ENCODE data around the gene PRDM16. TPM values are rescaled to one million over a fixed set of nuclear protein-coding genes. Genes with fewer than 3 reads are reported as not detected.

PRDM16 gene
- polyA plus RNA-seq, 1 experiment: 0.06 TPM

DNA sequence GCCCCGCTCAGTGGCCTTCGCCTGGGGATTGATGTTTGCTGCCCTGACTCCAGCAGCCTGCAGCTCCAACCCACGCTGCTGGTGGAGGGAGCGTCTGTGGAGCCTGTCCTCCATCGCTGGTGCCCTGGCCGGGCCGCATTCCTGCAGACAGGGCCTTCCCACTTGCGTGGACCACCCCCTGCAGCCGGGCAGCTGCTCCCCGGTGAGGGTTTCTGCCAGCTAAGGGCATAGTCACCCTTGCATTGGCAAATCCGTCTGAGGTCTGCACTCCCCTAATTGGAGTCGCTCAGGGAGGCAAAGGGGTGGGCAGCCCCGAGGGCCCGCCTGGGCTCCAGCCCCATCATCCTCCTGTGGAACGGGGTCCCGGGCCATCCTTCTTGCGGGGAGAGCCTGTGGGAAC is 43.5 kb downstream of the PRDM16 start:
- Histone ChIP-seq H3K9me3 (ENCODE audit: control insufficient read depth, insufficient read depth, low read length) (peaks cover 65% of the 10 kb centered on the region), H3K4me3 (ENCODE audit: low read depth, low read length) (no peak overlapping the region), H3K27ac (ENCODE audit: low read depth, low read length) (no peak overlapping the region), H3K27me3 (ENCODE audit: control insufficient read depth, insufficient read depth, low read length) (no peaks in the 10 kb centered on the region)
- POLR2A ChIA-PET: no interaction called here
- TF ChIP-seq, protein P1, sequence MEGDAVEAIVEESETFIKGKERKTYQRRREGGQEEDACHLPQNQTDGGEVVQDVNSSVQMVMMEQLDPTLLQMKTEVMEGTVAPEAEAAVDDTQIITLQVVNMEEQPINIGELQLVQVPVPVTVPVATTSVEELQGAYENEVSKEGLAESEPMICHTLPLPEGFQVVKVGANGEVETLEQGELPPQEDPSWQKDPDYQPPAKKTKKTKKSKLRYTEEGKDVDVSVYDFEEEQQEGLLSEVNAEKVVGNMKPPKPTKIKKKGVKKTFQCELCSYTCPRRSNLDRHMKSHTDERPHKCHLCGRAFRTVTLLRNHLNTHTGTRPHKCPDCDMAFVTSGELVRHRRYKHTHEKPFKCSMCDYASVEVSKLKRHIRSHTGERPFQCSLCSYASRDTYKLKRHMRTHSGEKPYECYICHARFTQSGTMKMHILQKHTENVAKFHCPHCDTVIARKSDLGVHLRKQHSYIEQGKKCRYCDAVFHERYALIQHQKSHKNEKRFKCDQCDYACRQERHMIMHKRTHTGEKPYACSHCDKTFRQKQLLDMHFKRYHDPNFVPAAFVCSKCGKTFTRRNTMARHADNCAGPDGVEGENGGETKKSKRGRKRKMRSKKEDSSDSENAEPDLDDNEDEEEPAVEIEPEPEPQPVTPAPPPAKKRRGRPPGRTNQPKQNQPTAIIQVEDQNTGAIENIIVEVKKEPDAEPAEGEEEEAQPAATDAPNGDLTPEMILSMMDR (IDR thresholded peaks at IDR 0.05; ENCODE audit: low read depth, low read length): no peak
- DNase-seq (ENCODE audit: low read depth, low spot score): no peak
- CTCF ChIA-PET: no interaction called here

- ChIA-PET CTCF (no interaction called here), POLR2A (no interaction called here)
- TF ChIP-seq, protein P1 (IDR thresholded peaks at IDR 0.05; ENCODE audit: low read depth, low read length): no peak
- H3K27ac ChIP-seq (ENCODE audit: low read depth, low read length): no peak overlapping the region
- H3K27me3 ChIP-seq (ENCODE audit: control insufficient read depth, insufficient read depth, low read length): no peaks in the 10 kb centered on the region
- no peak overlapping the region for H3K4me3 ChIP-seq (ENCODE audit: low read depth, low read length)
- H3K9me3 ChIP-seq (ENCODE audit: control insufficient read depth, insufficient read depth, low read length): peaks cover 72% of the 10 kb centered on the region
- DNase-seq (ENCODE audit: low read depth, low spot score): no peak
Observed at GRCh38 chr1:3113047-3113740, 44.2 kb downstream of the PRDM16 start.

GRCh38 chr1:3113741-3114056 is 44.7 kb downstream of the PRDM16 start:
- no peaks in the 10 kb centered on the region for H3K27me3 ChIP-seq (ENCODE audit: control insufficient read depth, insufficient read depth, low read length)
- POLR2A ChIA-PET: no interaction called here
- DNase-seq (ENCODE audit: low read depth, low spot score): no peak
- H3K4me3 ChIP-seq (ENCODE audit: low read depth, low read length): no peak overlapping the region
- TF ChIP-seq, protein P1 (IDR thresholded peaks at IDR 0.05; ENCODE audit: low read depth, low read length): no peak
- peaks cover 77% of the 10 kb centered on the region for H3K9me3 ChIP-seq (ENCODE audit: control insufficient read depth, insufficient read depth, low read length)
- CTCF ChIA-PET: no interaction called here
- no peak overlapping the region for H3K27ac ChIP-seq (ENCODE audit: low read depth, low read length)

DNA sequence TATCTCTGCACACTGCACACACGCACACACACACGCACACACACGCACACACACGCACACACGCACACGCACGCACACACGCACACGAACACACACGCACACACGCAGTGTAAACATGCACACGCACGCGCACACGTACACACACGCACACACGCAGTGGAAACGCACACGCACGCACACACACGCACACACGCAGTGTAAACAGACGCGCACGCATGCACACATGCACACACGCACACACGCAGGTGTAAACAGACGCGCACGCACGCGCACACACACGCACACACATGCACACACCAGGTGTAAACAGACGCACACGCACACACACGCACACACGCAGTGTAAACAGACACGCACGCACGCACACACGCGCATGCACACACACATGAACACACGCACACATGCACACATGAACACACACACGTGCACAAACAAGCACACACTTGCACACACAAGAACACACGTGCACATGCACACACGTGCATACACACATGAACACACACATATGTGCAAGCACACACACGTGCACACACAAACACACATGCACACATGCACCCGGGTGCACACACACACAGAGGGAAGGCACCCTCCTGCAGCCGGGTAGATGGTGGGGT is 45.2 kb downstream of the PRDM16 start:
- H3K9me3 ChIP-seq (ENCODE audit: control insufficient read depth, insufficient read depth, low read length): peaks cover 82% of the 10 kb centered on the region

GRCh38 chr1:3114846-3115245 is 45.8 kb downstream of the PRDM16 start:
- Histone ChIP-seq H3K27ac (ENCODE audit: low read depth, low read length) (no peak overlapping the region), H3K27me3 (ENCODE audit: control insufficient read depth, insufficient read depth, low read length) (no peaks in the 10 kb centered on the region), H3K4me3 (ENCODE audit: low read depth, low read length) (no peak overlapping the region), H3K9me3 (ENCODE audit: control insufficient read depth, insufficient read depth, low read length) (peaks cover 89% of the 10 kb centered on the region)
- ChIA-PET POLR2A (no interaction called here), CTCF (no interaction called here)
- TF ChIP-seq, protein P1 (IDR thresholded peaks at IDR 0.05; ENCODE audit: low read depth, low read length): no peak
- no peak for DNase-seq (ENCODE audit: low read depth, low spot score)

More for the DNA sequence above, 45.2 kb downstream of the PRDM16 start:
- CTCF ChIA-PET: no interaction called here
- TF ChIP-seq, protein P1 (IDR thresholded peaks at IDR 0.05; ENCODE audit: low read depth, low read length): no peak
- no peak for DNase-seq (ENCODE audit: low read depth, low spot score)
- Histone ChIP-seq H3K27me3 (ENCODE audit: control insufficient read depth, insufficient read depth, low read length) (no peaks in the 10 kb centered on the region), H3K27ac (ENCODE audit: low read depth, low read length) (no peak overlapping the region), H3K4me3 (ENCODE audit: low read depth, low read length) (no peak overlapping the region)
- POLR2A ChIA-PET: no interaction called here

All from AG04450 (cell line).